B cell (primary cell): Measurements from ENCODE around the gene IL11. TPM values are rescaled to one million over a fixed set of nuclear protein-coding genes. Genes with fewer than 3 reads are reported as not detected.

Source experiments
- ATAC-seq: fragments of 200-7000 bp; cut with Tn5 transposase; one replicate; pipeline ENCODE4 v1.10.0; 2021; ENCODE audit warnings: low read depth, mild to moderate bottlenecking, moderate number of reproducible peaks, moderate library complexity
- CTCF ChIA-PET: fragments of 350-600 bp; sonication (Branson Sonifier 250); formaldehyde crosslinking; loops from one replicate; lab custom pipeline; 2021; ENCODE audit warnings: antibody characterized with exemption, inconsistent platforms; lab: Charles Lee
- POLR2A ChIA-PET: fragments of 350-600 bp; sonication (Branson Sonifier 250); formaldehyde crosslinking; loops from one replicate; lab custom pipeline; 2021; ENCODE audit warnings: antibody characterized with exemption; lab: Charles Lee
- DNase-seq: peaks from one replicate; pipeline ENCODE4 v3.0.0; 2013
- H2AFZ ChIP-seq: 2 replicates; pipeline ENCODE4 v1.6.1; 2012; ENCODE audit warnings: mild to moderate bottlenecking, low read depth, low read length; ENCODE audit not compliant: insufficient read depth, poor library complexity, severe bottlenecking
- H3K27ac ChIP-seq, 2 donors: 1 replicate in 1 of 2; 2 replicates in 1 of 2; pipeline ENCODE4 v1.5.1; 2012 to 2013; ENCODE audit warnings: low read length in 2 of 2, mild to moderate bottlenecking in 2 of 2, moderate library complexity in 1 of 2
- H3K27me3 ChIP-seq, 4 experiments: fragments of 200-600 bp in 1 of 4; sonication (generic) in 1 of 4; replicated peaks in 1 of 4; 1 replicate in 2 of 4; 2 replicates in 2 of 4; pipeline versions ENCODE4 v1.6.1 to v1.7.0; 2013 to 2016; ENCODE audit warnings: low read length in 3 of 4, mild to moderate bottlenecking in 2 of 4, mixed read lengths in 1 of 4, moderate library complexity in 1 of 4; ENCODE audit not compliant: insufficient read depth in 4 of 4, control insufficient read depth in 3 of 4; ENCODE audit errors: control extremely low read depth in 1 of 4
- H3K36me3 ChIP-seq, 2 experiments: replicated peaks in 1 of 2; 1 replicate in 1 of 2; 2 replicates in 1 of 2; pipeline versions ENCODE4 v1.6.1 to v1.7.1; 2013; ENCODE audit warnings: low read length in 1 of 2; ENCODE audit not compliant: insufficient read depth in 2 of 2, control insufficient read depth in 1 of 2; ENCODE audit errors: control extremely low read depth in 1 of 2, extremely low read depth in 1 of 2
- H3K4me1 ChIP-seq, 2 donors: fragments of 200-600 bp in 1 of 2; sonication (generic) in 1 of 2; 1 replicate in 1 of 2; 2 replicates in 1 of 2; pipeline versions ENCODE4 v1.5.1 to v1.6.1; 2013 to 2017; ENCODE audit warnings: low read length in 2 of 2; ENCODE audit not compliant: control insufficient read depth in 2 of 2, insufficient read depth in 2 of 2
- H3K4me2 ChIP-seq: replicated peaks from 2 replicates; pipeline ENCODE3; 2012; ENCODE audit warnings: mild to moderate bottlenecking, low read depth, low read length; ENCODE audit not compliant: poor library complexity, severe bottlenecking
- H3K4me3 ChIP-seq, 5 experiments: fragments of 200-600 bp in 1 of 5; sonication (generic) in 1 of 5; 1 replicate in 3 of 5; 2 replicates in 2 of 5; pipeline versions ENCODE4 v1.5.1 to v1.7.0; 2011 to 2016; ENCODE audit warnings: low read length in 4 of 5, mild to moderate bottlenecking in 4 of 5, low read depth in 2 of 5, control low read depth in 1 of 5, moderate library complexity in 1 of 5; ENCODE audit not compliant: insufficient read depth in 1 of 5; ENCODE audit errors: control extremely low read depth in 1 of 5, extremely low read depth in 1 of 5
- H3K79me2 ChIP-seq: fragments of 200-600 bp; sonication (generic); one replicate; pipeline ENCODE4 v1.6.0; 2016; ENCODE audit warnings: low read length; ENCODE audit not compliant: control insufficient read depth, insufficient read depth
- H3K9ac ChIP-seq: fragments of 200-600 bp; sonication (generic); 2 replicates; pipeline ENCODE4 v1.6.1; 2017; ENCODE audit warnings: mild to moderate bottlenecking, low read length, moderate library complexity
- H3K9me3 ChIP-seq, 3 donors: one replicate each; pipeline versions ENCODE4 v1.6.1 to v1.7.1; 2013; ENCODE audit warnings: low read length in 2 of 3; ENCODE audit not compliant: control insufficient read depth in 2 of 3, insufficient read depth in 1 of 3; ENCODE audit errors: control extremely low read depth in 1 of 3
- H4K20me1 ChIP-seq: 2 replicates; pipeline ENCODE4 v1.6.0; 2012; ENCODE audit warnings: mild to moderate bottlenecking, low read length; ENCODE audit not compliant: insufficient read depth, control insufficient read depth, poor library complexity, severe bottlenecking
- H3K27ac Mint-ChIP-seq: one replicate; pipeline ENCODE4 v1.8.0; 2021; ENCODE audit warnings: mixed read lengths
- H3K27me3 Mint-ChIP-seq: one replicate; pipeline ENCODE4 v1.8.0; 2021; ENCODE audit warnings: mixed read lengths
- H3K4me1 Mint-ChIP-seq: one replicate; pipeline ENCODE4 v1.8.0; 2021; ENCODE audit warnings: mixed read lengths
- H3K4me3 Mint-ChIP-seq: one replicate; pipeline ENCODE4 v1.8.0; 2021; ENCODE audit warnings: mixed read lengths
- H3K9me3 Mint-ChIP-seq: one replicate; pipeline ENCODE4 v1.8.0; 2022; ENCODE audit warnings: mixed read lengths; ENCODE audit not compliant: insufficient read depth
- CTCF ChIP-seq: fragments of 200-600 bp; IDR thresholded peaks from one replicate; pipeline ENCODE4 v1.8.0; 2022; ENCODE audit warnings: antibody characterized with exemption, mild to moderate bottlenecking
- EZH2 ChIP-seq: IDR thresholded peaks from 2 replicates; pipeline ENCODE4 v1.6.1; 2012; ENCODE audit warnings: borderline replicate concordance, low read depth, mild to moderate bottlenecking, moderate library complexity, low read length; ENCODE audit not compliant: insufficient read depth, poor library complexity, severe bottlenecking
- WGBS: methylation state at CpG from one replicate; pipeline ENCODE4 v1.1.5; 2013; ENCODE audit warnings: missing lambda C conversion rate; ENCODE audit not compliant: insufficient coverage; 5-methylcytosine and 5-hydroxymethylcytosine counted together
- intact Hi-C: fragments of 100-400 bp; cut with micrococcal nuclease; formaldehyde crosslinking; loops from one replicate; pipeline ENCODE4 v1.10.0; 2022
- polyA plus RNA-seq: library from polyadenylated mRNA; depleted of rRNA; stranded (reverse); fragments of >200 nt; gene quantifications from 2 replicates; pipeline ENCODE4 v1.2.3, GENCODE V29; 2012
- total RNA-seq, 2 donors: library from RNA; stranded (reverse); fragments of 120-200 nt in 1 of 2; gene quantifications; 1 replicate in 1 of 2; 2 replicates in 1 of 2; pipeline versions ENCODE4 v1.2.3 to v1.2.4, GENCODE V29; 2013 to 2022

The IL11 gene
- total and polyA plus RNA-seq, 2 donors (not counting 1 experiment from before 2014, with no cell fraction given), result not detected

- WGBS, result 57% methylated on average over 5 of the region's 5 CpGs
- intact Hi-C loops, result no loop called here
Measured at GRCh38 chr19:55419103-55419502, 48.8 kb upstream of the IL11 start.

GRCh38 chr19:55418185-55418584, 47.9 kb upstream of the IL11 start:
- CTCF ChIA-PET, result interaction anchor here (0.7 to 7.2 kb wide), 13 partner anchors 9 to 331 kb away, joined by 3 to 75 read pairs (median 3); partner anchors contain the start of genes KMT5C, PPP6R1 and TMEM238
- Mint-ChIP-seq H3K9me3 (no peaks in the 10 kb centered on the region), H3K27ac (no peak overlapping the region), H3K4me3 (no peak overlapping the region), H3K4me1 (no peaks in the 10 kb centered on the region), H3K27me3 (peaks cover 19% of the 10 kb centered on the region)
- no peak overlapping the region for H3K27ac ChIP-seq
- ATAC-seq, result peak; percentile 56
- no peaks in the 10 kb centered on the region for H3K4me1 ChIP-seq
- H2AFZ ChIP-seq, result no peak overlapping the region
- no peak overlapping the region for H3K9ac ChIP-seq
- peaks cover 0 to 18% (median 0%) of the 10 kb centered on the region in 4 experiments for H3K27me3 ChIP-seq
- intact Hi-C loops, result loop anchor here (1.0 kb wide), 1 partner anchor 126 kb away; no protein-coding TSS in a partner anchor
- H4K20me1 ChIP-seq, result no peaks in the 10 kb centered on the region
- peak; percentile 68 for TF ChIP-seq CTCF
- TF ChIP-seq EZH2, result no peak
- no peaks in the 10 kb centered on the region for H3K79me2 ChIP-seq
- no peaks in the 10 kb centered on the region for H3K9me3 ChIP-seq
- WGBS, result 6% methylated on average over 3 of the region's 7 CpGs
- no peak overlapping the region for H3K4me3 ChIP-seq
- DNase-seq, result peak; percentile 73
- no peaks in the 10 kb centered on the region for H3K36me3 ChIP-seq
- POLR2A ChIA-PET, result no interaction called here
- H3K4me2 ChIP-seq, result no peak overlapping the region

More at GRCh38 chr19:55419103-55419502, 48.8 kb upstream of the IL11 start:
- Histone ChIP-seq H3K4me1 (no peaks in the 10 kb centered on the region), H3K9ac (no peak overlapping the region), H3K27me3 (peaks cover 0 to 18% (median 0%) of the 10 kb centered on the region in 4 experiments), H3K4me3 (no peak overlapping the region), H4K20me1 (no peaks in the 10 kb centered on the region), H3K9me3 (no peaks in the 10 kb centered on the region), H3K4me2 (no peak overlapping the region), H3K27ac (no peak overlapping the region), H3K36me3 (no peaks in the 10 kb centered on the region), H2AFZ (no peak overlapping the region), H3K79me2 (no peaks in the 10 kb centered on the region)
- Mint-ChIP-seq H3K27ac (no peak overlapping the region), H3K4me1 (no peaks in the 10 kb centered on the region), H3K4me3 (no peak overlapping the region), H3K27me3 (peaks cover 23% of the 10 kb centered on the region), H3K9me3 (no peaks in the 10 kb centered on the region)
- no peak for TF ChIP-seq CTCF
- DNase-seq, result no peak
- ATAC-seq, result no peak
- ChIA-PET CTCF (interaction anchor here (0.6 to 7.2 kb wide), 13 partner anchors 10 to 331 kb away, joined by 3 to 75 read pairs (median 3); partner anchors contain the start of gene TMEM238), POLR2A (no interaction called here)
